PC-3 (cell line): Measurements from ENCODE around the gene VIPR2. TPM values are rescaled to one million over a fixed set of nuclear protein-coding genes. Genes with fewer than 3 reads are reported as not detected.

Experiments used
- ATAC-seq: fragments of 200-7000 bp; cut with Tn5 transposase; 2 replicates; pipeline ENCODE4 v1.9.1; 2020; ENCODE audit warnings: mild to moderate bottlenecking, moderate library complexity
- BruUV-seq: library from RNA; stranded (reverse); fragments of 400-500 nt; replicated peaks from 2 replicates; lab custom pipeline; 2021; lab: Mats Ljungman, UMichigan
- CTCF ChIA-PET: fragments of 300-600 bp; sonication (Branson Sonifier 250); formaldehyde crosslinking; loops from one replicate; lab custom pipeline; 2022; ENCODE audit warnings: antibody characterized with exemption; lab: Charles Lee
- POLR2A ChIA-PET: fragments of 300-600 bp; sonication (Branson Sonifier 250); formaldehyde crosslinking; loops from one replicate; lab custom pipeline; 2022; ENCODE audit warnings: antibody characterized with exemption; ENCODE audit not compliant: unreplicated experiment; lab: Charles Lee
- DNase-seq: peaks from one replicate; pipeline ENCODE4 v3.0.0-alpha.2; 2015
- H2AFZ ChIP-seq: fragments of 300-600 bp; sonication (generic); 2 replicates; pipeline ENCODE4 v1.6.0; 2016; ENCODE audit warnings: antibody characterized with exemption, low read length
- H3F3A ChIP-seq: fragments of 300-600 bp; sonication (generic); one replicate; pipeline ENCODE4 v1.6.0; 2017; ENCODE audit warnings: antibody characterized with exemption, low read length, control low read depth, mild to moderate bottlenecking; ENCODE audit not compliant: unreplicated experiment
- H3K27ac ChIP-seq: fragments of 300-600 bp; sonication (generic); 2 replicates; pipeline ENCODE4 v1.5.1; 2016; ENCODE audit warnings: mild to moderate bottlenecking, low read length
- H3K27me3 ChIP-seq: fragments of 300-600 bp; sonication (generic); 2 replicates; pipeline ENCODE4 v1.6.1; 2016; ENCODE audit warnings: low read length, mixed read lengths
- H3K36me3 ChIP-seq: fragments of 300-600 bp; sonication (generic); 2 replicates; pipeline ENCODE4 v1.6.1; 2016; ENCODE audit warnings: low read depth, mixed run types, low read length, mixed read lengths
- H3K4me1 ChIP-seq: fragments of 300-600 bp; sonication (generic); 2 replicates; pipeline ENCODE4 v1.5.1; 2016; ENCODE audit warnings: low read length; ENCODE audit not compliant: insufficient read depth
- H3K4me2 ChIP-seq: fragments of 300-600 bp; sonication (generic); 2 replicates; pipeline ENCODE4 v1.6.0; 2016; ENCODE audit warnings: low read length
- H3K4me3 ChIP-seq: fragments of 300-600 bp; sonication (generic); 2 replicates; pipeline ENCODE4 v1.5.1; 2016; ENCODE audit warnings: mild to moderate bottlenecking, low read length, mixed read lengths
- H3K79me2 ChIP-seq: fragments of 300-600 bp; sonication (generic); 2 replicates; pipeline ENCODE4 v1.6.1; 2017; ENCODE audit warnings: low read length, mixed read lengths
- H3K9ac ChIP-seq: fragments of 300-600 bp; sonication (generic); 2 replicates; pipeline ENCODE4 v1.6.0; 2016; ENCODE audit warnings: mild to moderate bottlenecking, low read length
- H3K9me2 ChIP-seq: fragments of 300-600 bp; sonication (generic); replicated peaks from 2 replicates; pipeline ENCODE4 v1.6.1; 2016; ENCODE audit warnings: mixed run types, low read length, mixed read lengths
- H3K9me3 ChIP-seq: fragments of 300-600 bp; sonication (generic); 2 replicates; pipeline ENCODE4 v1.6.1; 2016; ENCODE audit warnings: low read length, mixed read lengths
- H4K20me1 ChIP-seq: fragments of 300-600 bp; sonication (generic); 2 replicates; pipeline ENCODE4 v1.6.1; 2016; ENCODE audit warnings: low read length, mixed read lengths
- CTCF ChIP-seq: fragments of 300-600 bp; sonication (generic); conservative IDR thresholded peaks from 2 replicates; pipeline ENCODE4 v1.5.1; 2017; ENCODE audit warnings: antibody characterized with exemption, low read depth, mild to moderate bottlenecking, low read length
- EZH2 ChIP-seq: fragments of 300-600 bp; sonication (generic); IDR thresholded peaks from one replicate; pipeline ENCODE4 v1.6.1; 2017; ENCODE audit warnings: antibody characterized with exemption, mild to moderate bottlenecking, low read length; ENCODE audit not compliant: unreplicated experiment
- EZH2phosphoT487 ChIP-seq: fragments of 300-600 bp; sonication (generic); IDR thresholded peaks from 2 replicates; pipeline ENCODE4 v1.6.1; 2018; ENCODE audit warnings: mild to moderate bottlenecking, antibody characterized with exemption, low read length, borderline replicate concordance
- intact Hi-C: fragments of 100-400 bp; cut with micrococcal nuclease; formaldehyde crosslinking; loops from 2 replicates; pipeline ENCODE4 v1.9.0; 2023
- total RNA-seq: library from RNA; depleted of rRNA; stranded (reverse); fragments of >200 nt; gene quantifications from 2 replicates; pipeline ENCODE4 v1.2.3, GENCODE V29; 2014

The VIPR2 gene
- total RNA-seq, 1 experiment from 2014 or later, result not detected

GRCh38 chr7:159038066-159038465, 106.6 kb downstream of the VIPR2 start:
- H2AFZ ChIP-seq, result no peak overlapping the region
- peaks cover 14% of the 10 kb centered on the region; the same call in 1 of the 2 replicates for H3K4me1 ChIP-seq
- TF ChIP-seq CTCF (no peak), EZH2 (no peak), EZH2phosphoT487 (no peak)
- H3K9me3 ChIP-seq, result no peaks in the 10 kb centered on the region
- no peak overlapping the region for H3K9ac ChIP-seq
- no peak for DNase-seq
- no peak for ATAC-seq
- no peak overlapping the region for H3K4me2 ChIP-seq
- H3K79me2 ChIP-seq, result no peaks in the 10 kb centered on the region
- H3K27me3 ChIP-seq, result peaks cover 20% of the 10 kb centered on the region; the same call in 1 of the 2 replicates
- H4K20me1 ChIP-seq, result no peaks in the 10 kb centered on the region
- H3F3A ChIP-seq, result no peaks in the 10 kb centered on the region
- H3K9me2 ChIP-seq, result no peaks in the 10 kb centered on the region
- no peak overlapping the region for H3K27ac ChIP-seq
- intact Hi-C loops, result no loop called here
- ChIA-PET POLR2A (interaction anchor here (0.5 to 0.9 kb wide), 2 partner anchors 11 to 209 kb away, joined by 3 to 5 read pairs; no protein-coding TSS in a partner anchor), CTCF (no interaction called here)
- H3K36me3 ChIP-seq, result no peaks in the 10 kb centered on the region
- no TSS peak for BruUV-seq
- no peak overlapping the region for H3K4me3 ChIP-seq

- H3F3A ChIP-seq, result no peaks in the 10 kb centered on the region
- ChIA-PET POLR2A (interaction anchor here (0.6 kb wide), 1 partner anchor 799 kb away, joined by 3 read pairs; no protein-coding TSS in a partner anchor), CTCF (no interaction called here)
- H2AFZ ChIP-seq, result no peak overlapping the region
- BruUV-seq, result no TSS peak
- no peaks in the 10 kb centered on the region for H4K20me1 ChIP-seq
- H3K9ac ChIP-seq, result no peak overlapping the region
- H3K27me3 ChIP-seq, result peaks cover 14% of the 10 kb centered on the region; the same call in 1 of the 2 replicates
- H3K4me1 ChIP-seq, result peaks cover 14% of the 10 kb centered on the region; the same call in 1 of the 2 replicates
- no peaks in the 10 kb centered on the region for H3K79me2 ChIP-seq
- intact Hi-C loops, result no loop called here
- no peak overlapping the region for H3K4me2 ChIP-seq
- TF ChIP-seq EZH2phosphoT487 (no peak), CTCF (no peak), EZH2 (no peak)
- H3K36me3 ChIP-seq, result no peaks in the 10 kb centered on the region
- H3K27ac ChIP-seq, result no peak overlapping the region
- no peak overlapping the region for H3K4me3 ChIP-seq
- no peaks in the 10 kb centered on the region for H3K9me3 ChIP-seq
- ATAC-seq, result no peak
- DNase-seq, result no peak
- no peaks in the 10 kb centered on the region for H3K9me2 ChIP-seq
These were observed 107.6 kb downstream of the VIPR2 start for GRCh38 chr7:159036916-159037605.

DNA sequence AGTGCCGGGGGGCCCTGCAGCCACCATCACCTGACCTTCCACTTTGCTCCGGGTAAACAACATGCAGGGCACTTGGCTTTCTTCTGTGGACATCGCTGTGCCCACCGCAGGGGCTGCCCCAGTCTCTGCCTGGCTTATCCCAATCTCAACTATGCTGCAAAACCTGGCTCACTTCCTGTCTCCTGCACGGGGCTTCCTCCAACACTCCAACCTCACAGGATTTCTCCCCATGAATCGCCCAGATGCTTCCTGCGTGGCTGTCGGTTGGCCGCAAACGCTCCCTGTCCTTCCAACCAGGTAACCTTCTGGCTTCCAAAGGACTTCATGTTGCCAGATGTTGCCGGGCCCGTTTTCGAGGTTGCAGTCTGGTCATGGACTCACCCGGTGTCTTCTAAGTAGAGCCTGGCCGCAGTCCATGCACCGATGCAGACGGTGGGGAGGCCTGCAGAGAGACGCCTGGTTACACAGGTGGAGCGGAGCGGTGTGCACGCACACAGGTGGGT, 109.0 kb downstream of the VIPR2 start:
- ChIA-PET POLR2A (no interaction called here), CTCF (no interaction called here)
- no peaks in the 10 kb centered on the region for H3K9me3 ChIP-seq
- H4K20me1 ChIP-seq, result no peaks in the 10 kb centered on the region
- intact Hi-C loops, result no loop called here
- DNase-seq, result no peak
- H3K4me2 ChIP-seq, result no peak overlapping the region
- no peak overlapping the region for H2AFZ ChIP-seq
- H3F3A ChIP-seq, result no peaks in the 10 kb centered on the region
- H3K9me2 ChIP-seq, result no peaks in the 10 kb centered on the region
- no peak for ATAC-seq
- H3K27ac ChIP-seq, result no peak overlapping the region
- BruUV-seq, result no TSS peak
- TF ChIP-seq CTCF (no peak), EZH2phosphoT487 (no peak), EZH2 (no peak)
- H3K4me3 ChIP-seq, result no peak overlapping the region
- H3K4me1 ChIP-seq, result peaks cover 14% of the 10 kb centered on the region; the same call in 1 of the 2 replicates
- no peak overlapping the region for H3K9ac ChIP-seq
- H3K79me2 ChIP-seq, result no peaks in the 10 kb centered on the region
- no peaks in the 10 kb centered on the region for H3K36me3 ChIP-seq
- H3K27me3 ChIP-seq, result peaks cover 2% of the 10 kb centered on the region; the same call in 1 of the 2 replicates
